HG02571 (cell line): ENCODE results near the gene GPR171.

Source experiments
- ATAC-seq: cut with Tn5 transposase; IDR thresholded peaks from one replicate; pipeline ENCODE4 v1.9.1; 2021; ENCODE audit warnings: mild to moderate bottlenecking, moderate library complexity; ENCODE audit not compliant: unreplicated experiment

GPR171 gene

DNA sequence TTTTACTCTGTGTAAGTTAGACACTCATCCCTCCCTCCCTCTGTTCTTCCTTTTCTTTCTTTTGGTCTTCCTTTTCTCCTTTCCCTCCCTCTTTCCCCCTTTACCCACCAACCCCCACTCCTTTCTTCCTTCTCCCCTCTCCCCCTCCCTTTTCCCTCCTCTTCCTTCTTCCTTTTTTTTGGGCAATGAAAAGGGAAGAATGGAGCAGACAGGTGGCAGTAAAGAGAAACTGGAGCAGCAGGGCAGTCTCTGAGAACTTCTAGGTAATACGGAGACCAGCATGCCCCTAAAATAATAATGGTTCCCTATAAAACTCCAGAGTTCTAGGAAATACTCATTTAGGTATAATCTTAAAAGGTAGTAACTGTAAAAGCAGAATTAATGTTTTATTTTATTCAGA lies 11.4 kb upstream of the GPR171 start:
- ATAC-seq, result no peak

DNA sequence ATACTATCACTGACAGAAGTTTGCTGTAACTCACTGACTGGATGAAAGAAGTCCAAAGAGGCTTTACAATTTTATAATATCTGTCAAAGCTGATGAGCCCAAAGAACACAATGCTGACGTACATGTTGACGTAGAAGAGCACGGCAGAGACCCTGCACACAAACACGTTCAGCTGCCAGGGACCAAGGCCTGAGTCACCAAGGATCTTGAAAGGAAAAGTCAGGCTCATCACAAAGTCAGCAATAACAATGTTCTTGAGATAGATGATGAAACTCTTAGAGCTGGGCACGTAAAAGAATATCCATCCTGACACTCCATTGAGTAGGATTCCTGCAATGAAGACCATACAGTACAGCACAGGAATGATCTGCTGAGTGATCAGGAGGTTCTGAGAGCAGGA lies 10.9 kb upstream of the GPR171 start:
- ATAC-seq, result no peak

DNA sequence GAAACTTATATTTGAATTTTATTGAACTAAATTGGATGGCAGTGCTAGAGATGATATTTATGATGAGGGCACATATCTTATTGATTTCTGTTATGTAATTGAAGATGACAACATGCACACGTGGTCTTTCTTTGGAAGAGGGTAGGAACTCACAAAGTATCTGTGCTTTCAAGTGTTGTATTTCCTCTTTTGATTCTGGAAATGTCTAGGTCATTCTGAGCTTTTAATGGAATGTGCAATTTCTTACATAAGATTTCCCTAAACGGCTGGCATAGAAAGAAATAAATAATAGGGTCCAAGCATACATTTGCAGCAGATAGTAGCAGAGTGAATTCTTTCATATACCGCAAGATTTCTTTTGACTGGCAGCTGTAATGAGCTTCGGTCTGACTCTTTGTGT lies 10.1 kb upstream of the GPR171 start:
- ATAC-seq, result no peak

DNA sequence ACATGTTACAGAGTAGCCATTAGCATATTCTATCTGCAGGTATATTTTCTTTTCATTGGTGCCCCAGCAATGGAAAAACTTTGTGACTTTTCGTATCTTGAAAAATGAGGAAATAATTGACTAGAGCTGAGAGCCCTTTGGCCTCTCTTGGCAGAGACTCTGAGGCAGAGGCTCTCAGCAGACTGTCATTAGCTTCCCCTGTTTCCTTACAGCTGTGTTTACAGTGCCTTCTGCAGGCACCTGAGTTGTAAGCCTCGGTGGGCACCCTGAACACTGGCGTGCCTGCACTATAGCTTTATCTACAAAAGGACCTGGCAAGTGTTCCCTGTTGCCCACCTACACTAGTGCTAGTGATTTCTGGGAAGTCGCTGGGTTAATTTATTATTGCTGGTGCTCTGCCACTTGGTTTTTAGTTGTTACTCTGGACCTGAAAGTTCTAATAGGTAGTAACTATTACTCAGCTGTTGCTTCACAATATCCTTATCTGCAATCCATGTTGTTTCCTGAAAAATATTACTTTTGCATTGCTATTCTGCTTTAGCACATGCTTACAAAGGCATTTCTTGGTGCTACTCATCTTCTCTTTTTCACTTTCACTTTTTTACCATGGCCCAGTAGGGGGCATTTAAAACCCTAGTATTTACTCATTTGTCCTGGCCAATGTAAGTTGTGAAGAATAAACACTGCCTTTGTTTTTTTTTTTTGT lies 7.8 kb upstream of the GPR171 start:
- no peak for ATAC-seq

DNA sequence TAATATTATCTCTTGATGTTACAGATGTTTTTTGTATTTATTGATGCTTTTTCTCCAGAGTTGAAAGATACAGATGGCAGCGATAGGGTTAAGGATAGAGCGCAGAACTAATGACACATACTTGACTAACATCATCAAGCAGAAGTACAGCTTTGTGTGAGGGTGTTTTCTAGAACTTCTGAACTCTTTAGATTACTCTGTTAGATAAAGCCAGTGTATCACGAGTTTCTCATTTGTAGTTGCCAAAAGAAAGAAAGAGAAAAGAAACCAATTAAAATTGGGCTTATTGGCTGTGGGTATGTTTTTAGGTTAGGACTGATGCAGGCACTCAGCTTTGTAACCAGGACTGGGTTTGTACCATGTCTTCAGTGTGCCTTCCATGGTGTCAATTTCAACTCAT lies 6.6 kb upstream of the GPR171 start:
- no peak for ATAC-seq

DNA sequence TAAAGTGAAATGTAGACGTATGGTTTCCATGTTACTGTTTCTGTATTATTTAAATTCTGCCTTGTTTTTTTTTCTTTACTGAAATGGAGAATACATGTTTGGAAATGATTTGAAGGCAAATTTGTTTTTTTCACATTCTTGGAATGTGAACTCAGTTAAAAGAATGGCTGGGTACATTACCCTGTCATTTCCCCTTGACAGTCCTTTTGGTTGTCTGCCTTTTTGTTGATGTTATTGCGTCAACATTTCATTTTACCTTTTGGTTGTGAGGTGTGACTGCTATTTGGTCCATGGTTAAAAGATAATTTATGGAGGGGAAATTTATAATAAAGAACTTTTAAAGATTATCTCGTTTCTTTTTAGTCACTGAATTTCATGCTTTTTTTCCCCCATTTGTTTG lies 3.2 kb upstream of the GPR171 start:
- ATAC-seq, result no peak

DNA sequence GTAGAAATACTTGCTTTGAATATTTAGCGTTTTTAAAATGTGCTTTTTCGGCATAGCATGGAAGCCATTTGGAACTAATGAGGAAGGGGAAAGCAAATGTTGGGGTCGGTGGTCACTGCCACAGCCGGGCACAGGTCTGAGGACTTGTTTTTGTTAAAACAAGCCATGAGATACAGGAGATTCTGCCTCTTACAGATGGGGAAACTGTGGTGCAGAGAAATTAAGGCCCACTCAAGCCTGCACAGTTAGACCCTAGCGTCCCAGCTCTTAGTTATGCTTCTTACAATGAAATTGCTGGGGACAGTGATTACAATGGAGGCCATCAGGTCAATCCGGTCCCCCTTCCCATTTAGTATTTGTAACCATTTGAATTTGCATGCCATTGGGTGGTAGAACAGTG lies 2.5 kb upstream of the GPR171 start:
- no peak for ATAC-seq

DNA sequence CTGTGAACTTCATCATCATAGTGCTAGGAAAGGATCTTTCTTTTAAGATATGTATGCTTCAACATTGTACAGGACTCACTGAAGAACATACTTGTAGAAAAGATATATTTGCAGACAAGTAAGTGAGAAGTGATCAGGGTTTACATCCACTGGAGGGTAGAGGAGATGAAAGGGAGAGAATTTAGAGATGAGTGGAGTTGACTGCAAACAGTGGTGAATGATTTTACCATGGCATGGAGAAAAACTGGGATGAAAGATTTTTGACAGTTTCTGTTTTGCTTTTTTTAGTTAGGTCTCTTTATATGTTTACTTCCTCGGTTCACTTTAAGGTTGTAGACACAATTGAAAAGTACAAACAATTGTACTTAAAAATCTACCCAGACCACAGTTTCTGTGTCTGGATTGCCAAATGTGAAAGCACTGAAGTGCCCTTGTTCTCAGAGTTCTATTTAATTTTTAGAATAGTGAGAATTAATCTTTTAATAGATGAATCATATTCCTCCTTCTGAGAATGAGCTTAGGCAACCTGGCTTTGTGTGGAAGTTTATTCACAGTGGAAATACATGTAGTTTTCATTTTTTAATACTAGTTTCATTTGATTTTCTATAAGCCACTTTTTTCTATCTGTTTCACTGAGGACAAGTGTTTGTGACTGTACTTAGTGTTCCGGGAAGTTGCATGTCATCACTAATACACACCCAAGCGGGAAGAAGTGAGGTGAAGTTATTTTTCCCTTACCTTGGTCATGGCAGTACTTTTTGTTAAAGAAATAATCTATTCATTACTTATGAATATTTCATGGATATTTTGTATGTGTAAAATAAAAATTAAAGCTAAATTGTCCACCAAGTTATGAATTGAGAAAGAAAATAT lies 1.8 kb upstream of the GPR171 start:
- ATAC-seq, result no peak

DNA sequence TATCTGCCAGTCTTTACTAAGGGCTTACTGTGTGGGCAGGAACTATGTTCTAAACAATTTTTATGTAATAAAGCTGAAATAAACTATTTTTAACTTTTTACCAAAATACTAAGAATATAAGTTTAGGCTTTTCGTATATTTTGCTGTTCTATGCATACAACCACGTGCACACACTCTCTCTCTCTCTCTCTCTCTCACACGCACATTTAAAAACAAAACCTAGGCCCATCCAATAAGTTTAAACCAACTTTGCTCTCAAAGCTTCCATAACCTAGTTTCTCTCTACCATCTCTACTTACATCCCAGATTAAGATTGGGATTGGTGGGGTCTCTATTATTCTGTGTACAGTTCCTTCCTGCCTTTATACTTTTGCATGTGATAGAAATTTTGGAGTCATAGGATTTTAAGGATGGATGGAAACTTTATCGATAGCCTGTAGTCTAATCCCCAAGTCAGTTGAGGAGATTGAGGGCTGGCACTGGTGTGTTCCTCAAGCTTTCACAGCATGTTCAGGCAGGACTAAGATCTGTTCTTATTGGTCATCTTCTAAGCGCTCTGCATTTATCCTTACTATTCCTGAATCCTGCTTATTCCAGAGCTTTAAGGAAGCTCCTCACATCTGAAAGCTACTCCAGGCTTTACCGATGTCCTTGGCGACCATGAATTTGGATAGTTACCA lies 1.8 kb downstream of the GPR171 start:
- no peak for ATAC-seq

DNA sequence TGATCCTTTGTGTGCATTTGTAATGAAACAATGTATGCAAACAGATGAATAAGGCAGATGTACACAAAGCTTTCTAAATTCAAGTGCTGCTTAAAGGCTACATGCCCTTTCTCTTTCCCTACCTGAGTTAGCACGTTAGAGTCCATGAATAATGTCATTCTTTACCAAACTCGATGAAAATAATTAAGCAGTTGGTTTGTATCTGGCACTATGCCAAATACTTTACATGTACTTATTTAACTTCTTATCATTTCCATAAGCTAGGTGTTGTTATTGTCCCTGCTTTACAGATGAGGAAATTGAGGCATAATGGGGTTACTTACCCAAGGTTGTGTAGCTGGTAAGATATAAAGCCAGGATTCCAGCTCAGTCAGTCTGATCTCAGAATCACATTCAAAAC lies 2.4 kb downstream of the GPR171 start:
- ATAC-seq, result no peak

DNA sequence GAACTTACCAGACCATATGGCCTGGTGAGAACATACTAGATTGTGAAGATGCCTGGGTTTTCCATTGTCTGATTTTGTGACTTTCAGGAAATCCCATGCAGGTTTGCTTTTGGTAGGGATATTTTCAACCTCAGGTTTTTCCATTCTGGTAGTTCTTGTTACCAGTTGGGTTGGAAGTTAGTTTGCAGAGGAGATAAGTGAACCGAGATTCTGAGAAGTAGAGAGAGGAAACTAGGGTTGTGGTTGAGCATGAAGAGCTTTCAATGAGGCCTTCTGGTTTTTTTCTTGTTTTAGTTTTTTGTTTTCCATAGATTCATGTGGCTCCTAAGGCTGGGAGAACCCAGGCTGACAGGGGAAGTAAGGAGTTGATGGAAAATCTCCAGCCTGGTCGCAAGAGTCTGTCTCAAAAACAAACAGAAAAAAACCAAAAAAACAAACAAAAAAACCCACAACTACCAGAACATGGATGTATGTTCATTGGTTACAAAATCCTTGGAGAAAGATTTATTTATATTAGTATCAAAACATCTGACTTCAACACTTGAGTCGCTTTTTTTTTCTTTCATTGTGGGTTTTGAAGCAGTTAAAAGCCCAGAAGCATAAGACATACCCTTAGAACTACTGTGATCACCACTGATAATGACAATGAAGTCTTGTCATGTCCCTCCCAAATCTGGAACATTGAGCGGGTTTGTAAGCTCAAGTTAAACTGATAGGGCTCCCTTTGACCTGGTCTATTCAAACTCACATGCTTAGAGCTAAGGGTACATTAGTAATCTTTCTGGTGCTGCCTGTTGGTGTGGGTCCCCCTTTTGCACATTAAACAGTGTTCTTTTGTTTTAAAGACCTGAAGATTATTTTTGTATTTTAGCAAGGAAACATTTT lies 3.2 kb downstream of the GPR171 start:
- no peak for ATAC-seq

DNA sequence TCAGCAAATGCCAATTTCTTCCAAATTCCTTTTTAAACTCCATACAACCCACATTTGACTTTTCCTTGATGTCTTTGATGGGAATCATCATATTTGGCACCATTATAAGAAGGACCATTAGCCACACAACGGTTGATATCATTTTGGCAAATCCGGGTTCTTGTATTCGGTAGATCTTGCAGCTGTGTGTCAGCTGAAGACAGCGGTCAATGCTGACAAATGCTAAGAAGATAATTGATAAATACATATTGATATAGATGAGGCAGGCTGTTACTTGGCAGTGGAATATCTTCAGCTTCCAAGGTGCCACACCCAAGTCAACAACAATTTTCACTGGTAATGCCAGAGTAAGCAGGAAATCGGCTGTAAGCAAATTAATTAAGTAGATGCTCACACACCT lies 4.2 kb downstream of the GPR171 start:
- no peak for ATAC-seq

DNA sequence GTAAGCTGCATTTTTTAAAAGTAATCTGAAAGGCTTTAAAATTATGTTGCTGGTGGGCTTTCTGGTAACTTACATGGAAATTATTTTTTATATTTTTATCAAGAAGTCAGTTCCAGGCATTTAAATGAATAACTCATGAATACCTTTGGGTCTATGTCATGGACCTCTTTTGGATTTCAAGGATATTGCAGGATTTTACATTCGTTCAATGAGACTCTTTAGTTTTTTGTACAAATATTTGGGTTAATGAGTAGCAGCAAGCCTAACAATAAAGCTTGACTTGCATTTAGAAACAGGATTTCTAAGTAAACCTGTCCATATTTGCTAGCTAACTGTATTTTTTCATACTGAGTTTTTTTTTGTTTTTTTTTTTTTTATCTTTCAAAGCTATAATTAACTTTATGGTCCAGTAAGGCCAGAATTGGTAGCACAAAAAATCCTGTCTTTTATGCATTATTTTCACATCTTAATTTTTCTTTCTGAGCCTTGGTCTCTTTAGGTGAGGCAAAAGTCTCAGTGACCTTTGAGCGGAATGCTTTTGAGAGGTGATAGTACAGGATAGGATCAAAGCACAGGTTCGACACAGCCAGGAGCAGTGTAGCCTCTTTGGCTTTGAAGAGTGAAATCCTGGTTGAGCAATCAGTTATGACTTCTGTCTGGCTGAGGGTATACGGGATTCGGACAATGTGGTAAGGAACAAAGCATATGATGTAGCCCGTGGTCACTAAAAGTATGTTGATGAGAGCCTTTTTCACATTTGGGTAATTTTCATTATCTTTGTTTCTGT lies 4.8 kb downstream of the GPR171 start:
- no peak for ATAC-seq

DNA sequence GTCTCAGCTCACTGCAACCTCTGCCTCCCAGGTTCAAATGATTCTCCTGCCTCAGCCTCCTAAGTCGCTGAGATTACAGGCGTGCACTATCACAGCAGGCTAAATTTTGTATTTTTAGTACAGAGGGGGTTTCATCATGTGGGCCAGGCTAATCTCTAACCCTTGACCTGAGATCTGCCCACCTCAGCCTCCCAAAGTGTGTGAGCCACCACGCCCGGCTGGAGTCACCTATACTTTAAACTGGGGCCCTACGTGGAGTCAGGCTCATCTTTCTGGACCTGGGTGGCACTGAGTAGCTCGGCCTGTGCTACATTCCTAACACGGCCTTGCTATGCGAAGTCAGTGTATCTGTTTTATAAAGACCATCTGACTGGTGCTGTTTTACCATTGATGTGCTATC lies 5.8 kb downstream of the GPR171 start:
- no peak for ATAC-seq

DNA sequence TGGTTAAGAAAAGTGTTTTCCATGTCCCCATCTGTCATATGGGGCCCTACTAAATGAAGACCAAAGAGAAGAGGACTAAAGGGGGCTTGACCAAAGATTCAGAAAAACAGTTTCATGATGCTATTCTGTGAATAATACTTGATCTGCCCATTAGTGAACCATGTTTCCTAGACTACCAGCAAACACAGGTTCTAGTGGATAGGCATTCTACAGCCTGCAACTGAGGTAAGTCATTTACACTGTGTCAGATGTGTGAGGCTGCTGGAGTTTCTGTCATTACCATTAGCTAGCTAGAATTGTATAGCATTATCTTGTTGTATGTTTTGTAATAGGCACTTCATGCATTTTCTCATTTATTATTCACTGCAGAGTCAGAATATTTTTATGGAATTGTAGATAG lies 6.6 kb downstream of the GPR171 start:
- no peak for ATAC-seq

DNA sequence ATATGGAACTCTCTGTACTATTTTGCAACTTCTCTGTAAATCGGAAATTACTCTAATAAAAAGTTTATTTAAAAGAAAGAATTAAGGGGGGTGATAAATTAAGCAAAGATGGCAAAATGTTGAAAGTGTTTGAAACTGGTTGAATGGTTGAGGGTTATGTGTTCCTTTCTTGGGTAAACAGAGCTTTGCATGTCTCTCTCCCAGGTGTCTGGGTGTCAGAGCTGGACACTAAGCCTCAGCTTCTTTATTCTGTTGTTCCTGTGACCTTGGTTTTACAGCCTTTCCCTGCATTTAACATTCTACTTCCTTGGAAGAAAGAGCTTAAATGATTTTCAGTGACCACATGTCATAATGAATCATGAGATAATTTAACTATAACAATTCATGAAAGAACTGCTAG lies 7.2 kb downstream of the GPR171 start:
- no peak for ATAC-seq

DNA sequence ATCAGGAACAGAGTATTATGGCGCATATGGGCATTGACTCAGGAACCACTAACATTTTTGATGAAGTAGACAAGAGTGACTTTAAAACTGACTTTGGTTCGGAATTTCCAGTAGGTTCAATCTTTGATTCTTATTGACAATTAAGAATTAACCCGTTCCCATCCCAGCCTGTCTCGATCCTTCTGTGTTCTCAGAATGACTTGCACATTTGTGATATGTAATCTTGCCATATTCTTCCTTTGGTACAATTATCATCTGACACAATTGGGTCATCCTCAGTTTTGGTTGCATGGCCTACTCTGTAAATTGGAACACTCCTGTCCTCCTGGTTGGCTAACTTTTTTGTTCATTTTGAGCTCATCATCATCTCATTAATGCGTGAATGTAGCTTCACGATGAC lies 10.5 kb downstream of the GPR171 start:
- no peak for ATAC-seq

DNA sequence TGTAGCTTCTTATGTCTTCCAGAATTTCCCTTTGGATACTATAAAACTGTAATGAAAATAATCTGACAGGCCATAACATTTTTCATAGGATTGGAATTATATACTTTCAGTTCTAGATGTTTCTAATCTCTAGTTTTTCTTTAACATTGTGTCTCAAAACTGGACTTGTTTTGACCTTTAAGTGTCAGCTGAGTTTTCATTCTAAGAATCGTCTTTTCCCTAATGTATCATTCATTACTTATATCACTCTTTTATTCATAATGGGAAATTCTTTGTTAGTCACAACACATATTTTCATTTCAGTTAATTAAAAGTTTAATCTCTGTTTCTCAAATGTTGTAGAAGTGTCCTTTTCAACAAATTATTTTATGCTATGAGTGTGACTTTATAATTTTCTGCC lies 11.9 kb downstream of the GPR171 start:
- ATAC-seq, result no peak

DNA sequence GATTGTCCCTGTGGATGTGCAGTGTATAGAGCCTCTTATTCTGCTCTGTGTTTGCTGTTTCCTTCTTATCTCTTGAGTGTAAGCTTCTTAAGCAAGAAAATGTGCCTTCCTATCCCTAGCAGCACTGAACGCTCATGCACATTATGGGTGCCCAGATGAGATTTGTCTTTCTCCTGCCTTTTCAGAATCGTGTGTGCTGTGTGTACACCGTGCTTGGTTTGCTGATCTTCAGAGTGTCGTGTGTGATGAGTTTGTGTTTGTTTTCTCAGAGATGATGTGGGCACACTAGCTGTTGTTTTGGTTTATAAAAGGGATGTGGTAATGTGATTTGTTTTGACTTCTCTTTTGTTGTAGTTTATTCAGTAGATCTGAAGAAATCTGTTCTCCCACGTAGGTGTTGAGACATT lies 19.7 kb downstream of the GPR171 start:
- no peak for ATAC-seq
